ENCODE measurements around the gene PHTF2. TPM values are rescaled to one million over a fixed set of nuclear protein-coding genes. Genes with fewer than 3 reads are reported as not detected.

Gene PHTF2
- total RNA-seq, 2 donors from 2014 or later = 15.4 to 20.6 TPM

DNA sequence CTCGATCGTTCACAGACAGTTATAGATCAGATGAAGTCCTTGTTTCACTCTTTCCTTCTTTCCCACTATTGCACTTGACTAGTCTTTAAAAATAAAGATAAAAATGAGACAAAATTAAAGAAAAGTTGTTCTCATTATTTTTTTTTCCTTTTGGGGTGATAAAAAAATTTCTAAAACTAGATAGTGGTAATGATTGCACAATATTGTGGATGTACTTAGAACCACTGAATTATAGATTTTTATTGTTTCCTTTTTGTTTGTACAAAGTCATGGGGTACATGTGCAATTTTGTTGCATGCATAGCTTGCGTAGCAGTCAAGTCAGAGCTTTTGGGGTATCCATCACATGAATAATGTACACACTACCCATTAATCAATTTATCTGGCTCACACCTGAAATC is 97.3 kb downstream of the PHTF2 start:
- H3K9me3 ChIP-seq (ENCODE audit: control insufficient read depth, low read length) = no peaks in the 10 kb centered on the region
- H3K4me1 ChIP-seq (ENCODE audit: control insufficient read depth, insufficient read depth, low read length) = no peaks in the 10 kb centered on the region
- no peaks in the 10 kb centered on the region for H3K27me3 ChIP-seq (ENCODE audit: control insufficient read depth, insufficient read depth, low read length, poor library complexity, severe bottlenecking)
- Mint-ChIP-seq H3K27ac (no peak overlapping the region), H3K4me1 (no peaks in the 10 kb centered on the region), H3K27me3 (ENCODE audit: insufficient read depth) (no peaks in the 10 kb centered on the region), H3K9me3 (no peaks in the 10 kb centered on the region), H3K4me3 (no peak overlapping the region), H3K36me3 (ENCODE audit: low read depth) (no peaks in the 10 kb centered on the region)
- no peaks in the 10 kb centered on the region for H3K36me3 ChIP-seq (ENCODE audit: control insufficient read depth, insufficient read depth, low read length)
- H3K9ac ChIP-seq (ENCODE audit: extremely low read depth, low read length, poor library complexity, severe bottlenecking) = no peak overlapping the region
- H3K4me3 ChIP-seq (ENCODE audit: low read length) = no peak overlapping the region
- H3K27ac ChIP-seq (ENCODE audit: low read depth, low read length) = no peak overlapping the region
- WGBS, 2 experiments (ENCODE audit: insufficient coverage in 1 of 2, insufficient read length in 1 of 2) = 98% methylated on average over 3 of the region's 3 CpGs; no CpG with 5 or more reads in 1 of the 2 experiments
- TF ChIP-seq, protein P1, sequence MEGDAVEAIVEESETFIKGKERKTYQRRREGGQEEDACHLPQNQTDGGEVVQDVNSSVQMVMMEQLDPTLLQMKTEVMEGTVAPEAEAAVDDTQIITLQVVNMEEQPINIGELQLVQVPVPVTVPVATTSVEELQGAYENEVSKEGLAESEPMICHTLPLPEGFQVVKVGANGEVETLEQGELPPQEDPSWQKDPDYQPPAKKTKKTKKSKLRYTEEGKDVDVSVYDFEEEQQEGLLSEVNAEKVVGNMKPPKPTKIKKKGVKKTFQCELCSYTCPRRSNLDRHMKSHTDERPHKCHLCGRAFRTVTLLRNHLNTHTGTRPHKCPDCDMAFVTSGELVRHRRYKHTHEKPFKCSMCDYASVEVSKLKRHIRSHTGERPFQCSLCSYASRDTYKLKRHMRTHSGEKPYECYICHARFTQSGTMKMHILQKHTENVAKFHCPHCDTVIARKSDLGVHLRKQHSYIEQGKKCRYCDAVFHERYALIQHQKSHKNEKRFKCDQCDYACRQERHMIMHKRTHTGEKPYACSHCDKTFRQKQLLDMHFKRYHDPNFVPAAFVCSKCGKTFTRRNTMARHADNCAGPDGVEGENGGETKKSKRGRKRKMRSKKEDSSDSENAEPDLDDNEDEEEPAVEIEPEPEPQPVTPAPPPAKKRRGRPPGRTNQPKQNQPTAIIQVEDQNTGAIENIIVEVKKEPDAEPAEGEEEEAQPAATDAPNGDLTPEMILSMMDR (conservative IDR thresholded peaks at IDR 0.05) = no peak
- DNase-seq = no peak

DNA sequence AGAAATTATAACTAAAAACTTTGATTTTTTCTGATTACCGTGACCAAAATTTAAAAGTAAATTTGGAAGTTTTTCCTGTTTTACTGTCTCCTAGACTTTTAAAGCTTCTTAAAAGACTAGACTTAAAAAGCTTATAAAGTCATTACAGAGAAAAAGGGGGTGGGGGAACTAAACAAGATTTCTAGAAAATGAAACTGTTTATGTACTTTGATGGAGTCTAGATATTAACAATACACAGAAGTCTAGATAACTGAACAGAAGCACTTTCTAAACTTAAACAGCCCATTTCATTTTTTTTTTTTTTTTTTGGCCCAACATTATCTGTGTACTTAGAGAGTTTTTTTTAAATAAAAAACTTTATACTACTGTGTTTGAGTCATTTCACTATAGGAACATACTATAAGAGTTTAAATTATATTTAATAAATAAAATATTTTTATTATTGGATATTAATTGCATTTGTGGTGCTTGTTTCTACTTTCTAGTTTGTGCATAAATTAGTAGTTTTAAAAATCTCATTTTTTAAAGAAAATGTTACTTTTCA is 98.5 kb downstream of the PHTF2 start:
- H3K9me3 ChIP-seq (ENCODE audit: control insufficient read depth, low read length) = no peaks in the 10 kb centered on the region
- H3K36me3 ChIP-seq (ENCODE audit: control insufficient read depth, insufficient read depth, low read length) = peaks cover 5% of the 10 kb centered on the region
- 100% methylated on average over 1 of the region's 1 CpG; no CpG with 5 or more reads in 1 of the 2 experiments for WGBS, 2 experiments (ENCODE audit: insufficient coverage in 1 of 2, insufficient read length in 1 of 2)
- H3K27me3 Mint-ChIP-seq (ENCODE audit: insufficient read depth) = no peaks in the 10 kb centered on the region
- H3K9me3 Mint-ChIP-seq = no peaks in the 10 kb centered on the region
- H3K4me1 Mint-ChIP-seq = no peaks in the 10 kb centered on the region
- H3K36me3 Mint-ChIP-seq (ENCODE audit: low read depth) = no peaks in the 10 kb centered on the region
- no peak overlapping the region for H3K4me3 Mint-ChIP-seq
- no peak for DNase-seq
- no peaks in the 10 kb centered on the region for H3K27me3 ChIP-seq (ENCODE audit: control insufficient read depth, insufficient read depth, low read length, poor library complexity, severe bottlenecking)
- TF ChIP-seq, protein P1 (conservative IDR thresholded peaks at IDR 0.05) = no peak
- no peak overlapping the region for H3K27ac Mint-ChIP-seq
- H3K9ac ChIP-seq (ENCODE audit: extremely low read depth, low read length, poor library complexity, severe bottlenecking) = no peak overlapping the region
- H3K4me1 ChIP-seq (ENCODE audit: control insufficient read depth, insufficient read depth, low read length) = no peaks in the 10 kb centered on the region
- no peak overlapping the region for H3K27ac ChIP-seq (ENCODE audit: low read depth, low read length)
- no peak overlapping the region for H3K4me3 ChIP-seq (ENCODE audit: low read length)

DNA sequence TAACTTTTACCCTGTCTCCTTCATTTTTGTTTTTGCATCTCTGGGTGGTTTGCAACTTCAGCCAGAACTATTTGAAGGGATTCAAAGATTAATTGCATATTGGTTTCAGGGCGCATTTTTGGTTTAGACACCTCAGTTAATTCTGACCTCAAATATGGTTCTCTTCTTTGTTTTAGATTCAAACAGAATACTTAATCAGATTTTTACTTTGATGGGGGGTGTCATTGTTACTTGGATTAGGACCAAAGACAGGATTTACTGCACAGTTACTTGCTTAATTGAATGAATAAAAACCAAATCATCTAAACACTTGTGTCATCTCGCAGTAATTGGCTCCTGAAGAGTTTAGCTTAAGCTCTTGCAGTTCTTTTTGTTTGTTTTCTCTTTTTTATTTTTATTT is 100.9 kb downstream of the PHTF2 start:
- Mint-ChIP-seq H3K27me3 (ENCODE audit: insufficient read depth) (no peaks in the 10 kb centered on the region), H3K4me1 (no peaks in the 10 kb centered on the region), H3K4me3 (no peak overlapping the region), H3K36me3 (ENCODE audit: low read depth) (no peaks in the 10 kb centered on the region), H3K9me3 (no peaks in the 10 kb centered on the region), H3K27ac (no peak overlapping the region)
- Histone ChIP-seq H3K9ac (ENCODE audit: extremely low read depth, low read length, poor library complexity, severe bottlenecking) (no peak overlapping the region), H3K4me1 (ENCODE audit: control insufficient read depth, insufficient read depth, low read length) (no peaks in the 10 kb centered on the region), H3K9me3 (ENCODE audit: control insufficient read depth, low read length) (no peaks in the 10 kb centered on the region), H3K27me3 (ENCODE audit: control insufficient read depth, insufficient read depth, low read length, poor library complexity, severe bottlenecking) (no peaks in the 10 kb centered on the region), H3K27ac (ENCODE audit: low read depth, low read length) (no peak overlapping the region), H3K4me3 (ENCODE audit: low read length) (no peak overlapping the region), H3K36me3 (ENCODE audit: control insufficient read depth, insufficient read depth, low read length) (peaks cover 9% of the 10 kb centered on the region)
- DNase-seq = no peak
- TF ChIP-seq, protein P1 (conservative IDR thresholded peaks at IDR 0.05) = no peak
- 92% methylated on average over 2 of the region's 2 CpGs; no CpG with 5 or more reads in 1 of the 2 experiments for WGBS, 2 experiments (ENCODE audit: insufficient coverage in 1 of 2, insufficient read length in 1 of 2)
